Measurements from ENCODE around the gene PILRA. TPM values are rescaled to one million over a fixed set of nuclear protein-coding genes. Genes with fewer than 3 reads are reported as not detected.

The PILRA gene
- total RNA-seq = 0.28 TPM in 1 of 2 replicates, not detected in the other

DNA sequence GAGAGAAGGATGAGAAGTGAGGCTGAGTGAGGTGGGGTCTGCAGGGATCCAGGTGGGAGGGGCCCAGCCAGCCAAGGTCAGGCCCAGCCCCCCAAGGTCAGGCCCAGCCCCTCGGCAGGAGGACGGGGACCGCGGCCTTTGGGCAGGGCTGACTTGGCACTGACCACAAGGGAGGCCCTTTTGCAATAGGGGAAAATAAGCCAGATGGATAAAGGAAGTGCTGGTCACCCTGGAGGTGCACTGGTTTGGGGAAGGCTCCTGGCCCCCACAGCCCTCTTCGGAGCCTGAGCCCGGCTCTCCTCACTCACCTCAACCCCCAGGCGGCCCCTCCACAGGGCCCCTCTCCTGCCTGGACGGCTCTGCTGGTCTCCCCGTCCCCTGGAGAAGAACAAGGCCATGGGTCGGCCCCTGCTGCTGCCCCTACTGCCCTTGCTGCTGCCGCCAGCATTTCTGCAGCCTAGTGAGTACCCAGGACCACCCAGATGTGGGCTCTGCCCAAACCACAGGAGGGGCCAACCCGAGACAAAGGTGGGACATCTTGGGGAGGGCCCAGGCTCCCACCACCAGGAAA, at the start of gene PILRA:
Gene PILRA, plus strand, starts transcription at position 227 of the 571 bp plus-strand sequence. Its CDS starts 170 bp downstream, at position 397.

GRCh38 chr7:100358027-100358856, 15.0 kb upstream of the PILRA start, which contains the start of gene PILRB:
TSS of gene PILRB (plus strand) at chr7:100358117. CDS start at chr7:100358303, 186 bp downstream.

DNA sequence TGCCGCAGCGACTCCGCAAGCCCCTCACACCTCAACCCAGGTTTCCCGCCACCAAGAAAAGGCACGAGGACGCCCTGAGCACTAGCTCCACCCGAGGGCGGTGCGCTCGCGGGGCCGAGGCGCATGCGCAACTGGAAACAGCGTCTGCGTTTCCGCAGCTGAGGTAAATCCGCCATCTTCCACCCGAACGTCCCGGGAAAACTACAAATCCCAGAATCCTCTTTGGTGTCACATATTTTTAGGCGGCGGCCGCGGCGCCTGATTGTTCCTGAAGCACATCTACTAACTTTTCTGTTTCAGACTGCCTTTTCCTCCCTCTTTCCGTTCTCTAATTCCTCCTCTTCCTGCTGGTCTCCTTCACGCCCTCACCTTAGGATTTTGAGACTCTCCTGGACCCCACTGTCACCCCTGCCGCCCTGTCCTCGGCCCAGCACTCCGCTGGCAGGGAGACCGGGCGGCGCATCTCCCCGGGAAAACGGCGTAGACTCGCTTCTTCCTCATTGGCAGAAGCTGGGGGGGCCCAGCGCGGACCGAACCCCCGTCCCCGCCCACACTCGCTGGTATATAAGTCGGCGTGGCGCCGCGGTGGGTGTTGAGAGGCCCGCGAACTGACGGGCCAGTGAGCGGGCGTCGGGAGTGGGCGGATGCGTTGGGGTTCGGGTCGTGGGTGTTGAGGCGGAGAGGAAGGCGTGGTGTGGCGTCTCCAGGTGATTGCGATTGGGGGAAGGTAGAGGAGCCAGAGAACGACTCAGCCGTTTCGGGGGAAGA, 55.1 kb downstream of the PILRA start, which contains the start of gene ZCWPW1:
Gene ZCWPW1, minus strand, starts transcription at position 505 of the 768 bp plus-strand sequence. CDS start 8,054 bp downstream, outside the sequence.

DNA sequence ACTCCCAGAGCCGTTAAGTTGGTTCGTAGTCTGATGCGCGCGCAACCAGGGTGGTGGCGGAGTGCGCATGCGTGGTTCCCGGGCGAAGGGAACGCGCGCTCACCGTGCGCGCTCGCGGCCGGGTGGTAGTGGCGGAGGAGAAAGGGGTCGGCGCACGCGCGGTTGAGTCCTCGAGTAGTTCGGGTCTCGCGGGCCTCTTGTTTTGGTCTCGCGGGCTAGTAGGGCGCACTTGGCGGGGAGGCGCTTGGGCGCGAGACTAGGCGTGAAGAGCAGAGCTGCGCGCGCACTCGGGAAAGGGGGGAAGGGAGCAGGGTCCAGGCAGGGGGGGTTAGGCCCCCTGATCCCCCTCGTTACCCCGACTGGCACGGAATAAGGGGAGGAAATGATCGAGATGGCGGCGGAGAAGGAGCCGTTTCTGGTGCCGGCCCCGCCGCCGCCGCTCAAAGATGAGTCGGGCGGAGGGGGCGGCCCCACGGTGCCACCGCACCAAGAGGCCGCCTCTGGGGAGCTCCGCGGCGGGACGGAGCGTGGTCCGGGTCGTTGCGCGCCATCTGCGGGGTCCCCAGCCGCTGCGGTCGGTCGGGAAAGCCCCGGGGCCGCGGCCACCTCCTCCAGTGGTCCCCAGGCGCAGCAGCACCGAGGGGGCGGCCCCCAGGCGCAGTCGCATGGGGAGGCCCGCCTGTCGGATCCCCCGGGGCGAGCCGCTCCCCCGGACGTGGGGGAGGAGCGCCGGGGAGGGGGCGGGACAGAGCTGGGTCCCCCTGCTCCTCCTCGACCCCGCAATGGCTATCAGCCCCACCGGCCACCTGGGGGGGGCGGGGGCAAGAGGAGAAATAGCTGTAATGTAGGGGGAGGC, 56.6 kb downstream of the PILRA start, which contains the start of gene MEPCE:
Gene MEPCE, plus strand, starts transcription at position 195 of the 856 bp plus-strand sequence. Its CDS starts 188 bp downstream, at position 383.

Other genes starting within 250 kb of the PILRA start
- 1.7 and 2.2 TPM in 2 replicates for gene MBLAC1, start 246.5 kb upstream of the PILRA start, total RNA-seq
- 114 and 120 TPM in 2 replicates for gene LAMTOR4, start 224.6 kb upstream of the PILRA start, total RNA-seq
- gene TRAPPC14, start 214.8 kb upstream of the PILRA start, total RNA-seq = 7.3 and 8.5 TPM in 2 replicates
- gene GAL3ST4, start 204.9 kb upstream of the PILRA start, total RNA-seq = 0.36 and 1.1 TPM in 2 replicates
- gene GPC2, start 196.1 kb upstream of the PILRA start, total RNA-seq = 3.9 and 5.6 TPM in 2 replicates
- 0.09 and 0.19 TPM in 2 replicates for gene STAG3, start 195.6 kb upstream of the PILRA start, total RNA-seq
- not detected in 2 replicates for gene PVRIG, start 153.5 kb upstream of the PILRA start, total RNA-seq
- not detected in 2 replicates for gene SPDYE3, start 65.8 kb upstream of the PILRA start, total RNA-seq
- gene PILRB, start 15.4 kb upstream of the PILRA start, total RNA-seq = 4.1 and 14.6 TPM in 2 replicates
- gene ZCWPW1, start 55.2 kb downstream of the PILRA start, total RNA-seq = 0.54 and 0.85 TPM in 2 replicates
- 33.0 and 42.9 TPM in 2 replicates for gene MEPCE, start 56.3 kb downstream of the PILRA start, total RNA-seq
- 18.1 and 18.5 TPM in 2 replicates for gene PPP1R35, start 63.0 kb downstream of the PILRA start, total RNA-seq
- 1.3 and 1.9 TPM in 2 replicates for gene SPACDR, start 90.8 kb downstream of the PILRA start, total RNA-seq
- gene TSC22D4, start 105.7 kb downstream of the PILRA start, total RNA-seq = 27.9 and 32.6 TPM in 2 replicates
- gene NYAP1, start 110.4 kb downstream of the PILRA start, total RNA-seq = 1.9 and 2.2 TPM in 2 replicates
- gene AGFG2, start 165.7 kb downstream of the PILRA start, total RNA-seq = 18.0 and 19.2 TPM in 2 replicates
- gene SAP25, start 200.4 kb downstream of the PILRA start, total RNA-seq = not detected in 2 replicates
- gene LRCH4, start 212.6 kb downstream of the PILRA start, total RNA-seq = 6.2 and 9.3 TPM in 2 replicates
- 0.09 and 0.28 TPM in 2 replicates for gene FBXO24, start 212.8 kb downstream of the PILRA start, total RNA-seq
- 0.28 and 0.45 TPM in 2 replicates for gene PCOLCE, start 228.9 kb downstream of the PILRA start, total RNA-seq
- gene MOSPD3, start 239.1 kb downstream of the PILRA start, total RNA-seq = 4.0 and 4.2 TPM in 2 replicates